ENCODE results near the gene CDC5L. TPM values are rescaled to one million over a fixed set of nuclear protein-coding genes. Genes with fewer than 3 reads are reported as not detected.

Gene CDC5L
- total RNA-seq, 4 donors from 2014 or later: 9.9 to 23.1 (median 15.3) TPM

GRCh38 chr6:44377484-44377883, 10.0 kb upstream of the CDC5L start:
- DNase-seq: no peak
- Histone ChIP-seq H3K4me1 (no peaks in the 10 kb centered on the region), H3K9me3 (no peaks in the 10 kb centered on the region), H3K4me3 (no peak overlapping the region), H3K36me3 (no peaks in the 10 kb centered on the region), H3K27ac (no peak overlapping the region), H3K27me3 (no peaks in the 10 kb centered on the region)
- TF ChIP-seq POLR2A (IDR thresholded peaks at IDR 0.05) (no peak), CTCF (IDR thresholded peaks at IDR 0.05) (no peak)

- Histone ChIP-seq H3K27ac (no peak overlapping the region), H3K27me3 (no peaks in the 10 kb centered on the region), H3K36me3 (no peaks in the 10 kb centered on the region), H3K9me3 (no peaks in the 10 kb centered on the region), H3K4me3 (no peak overlapping the region), H3K4me1 (no peaks in the 10 kb centered on the region)
- no peak for DNase-seq
- no peak for TF ChIP-seq POLR2A (IDR thresholded peaks at IDR 0.05)
These were observed 9.5 kb upstream of the CDC5L start for GRCh38 chr6:44377971-44378370.

- Histone ChIP-seq H3K36me3 (no peaks in the 10 kb centered on the region), H3K27me3 (no peaks in the 10 kb centered on the region), H3K9me3 (no peaks in the 10 kb centered on the region), H3K27ac (no peak overlapping the region), H3K4me1 (peaks cover 0 to 4% (median 0%) of the 10 kb centered on the region in 4 donors), H3K4me3 (no peak overlapping the region)
- no peak for TF ChIP-seq POLR2A (IDR thresholded peaks at IDR 0.05)
- DNase-seq: no peak
These were observed 5.8 kb upstream of the CDC5L start for GRCh38 chr6:44381739-44382138.

GRCh38 chr6:44386364-44386928, 1.1 kb upstream of the CDC5L start:
- Histone ChIP-seq H3K9me3 (no peaks in the 10 kb centered on the region), H3K4me3 (peak overlapping the region; percentile 79 to 99 (median 93)), H3K27ac (peak overlapping the region in 3 of 4 donors; percentile 94 to 97 (median 94)), H3K36me3 (peaks cover 0 to 8% (median 0%) of the 10 kb centered on the region in 3 donors), H3K4me1 (peaks cover 0 to 21% (median 13%) of the 10 kb centered on the region in 4 donors), H3K27me3 (no peaks in the 10 kb centered on the region)
- DNase-seq: no peak
- TF ChIP-seq CTCF (IDR thresholded peaks at IDR 0.05) (no peak), POLR2A (IDR thresholded peaks at IDR 0.05) (no peak)

GRCh38 chr6:44386929-44387345, 569 bp upstream of the CDC5L start:
- DNase-seq: no peak
- TF ChIP-seq POLR2A (IDR thresholded peaks at IDR 0.05) (no peak), CTCF (IDR thresholded peaks at IDR 0.05) (no peak)
- H3K9me3 ChIP-seq: no peaks in the 10 kb centered on the region
- peak overlapping the region; percentile 94 to 97 (median 94) for H3K27ac ChIP-seq
- H3K27me3 ChIP-seq: no peaks in the 10 kb centered on the region
- peak overlapping the region; percentile 79 to 99 (median 93) for H3K4me3 ChIP-seq
- H3K36me3 ChIP-seq: peaks cover 0 to 13% (median 0%) of the 10 kb centered on the region in 3 donors
- H3K4me1 ChIP-seq: peaks cover 0 to 21% (median 13%) of the 10 kb centered on the region in 4 donors

- Histone ChIP-seq H3K27me3 (no peaks in the 10 kb centered on the region), H3K4me1 (peaks cover 0 to 21% (median 13%) of the 10 kb centered on the region in 4 donors), H3K9me3 (no peaks in the 10 kb centered on the region), H3K27ac (peak overlapping the region; percentile 94 to 97 (median 94)), H3K4me3 (peak overlapping the region; percentile 79 to 99 (median 93)), H3K36me3 (peaks cover 0 to 25% (median 0%) of the 10 kb centered on the region in 3 donors)
- DNase-seq: peak in 1 of 3 donors; percentile 21
- no peak for TF ChIP-seq POLR2A (IDR thresholded peaks at IDR 0.05)
- TF ChIP-seq CTCF (IDR thresholded peaks at IDR 0.05): no peak
These were observed 605 bp downstream of the CDC5L start for GRCh38 chr6:44388135-44388487.
